CD4-positive, alpha-beta T cell treated with Interferon gamma for 1 hour (primary cell): ENCODE measurements around the gene FGR.
A peak's percentile ranks its signal among the peaks of the same experiment; 100 is the strongest.

ENCODE experiments used
- DNase-seq: peaks from one replicate; pipeline ENCODE4 v3.0.0-alpha.2; 2020

Gene FGR

GRCh38 chr1:27583479-27583878 is 51.5 kb downstream of the FGR start:
- DNase-seq: no peak

DNA sequence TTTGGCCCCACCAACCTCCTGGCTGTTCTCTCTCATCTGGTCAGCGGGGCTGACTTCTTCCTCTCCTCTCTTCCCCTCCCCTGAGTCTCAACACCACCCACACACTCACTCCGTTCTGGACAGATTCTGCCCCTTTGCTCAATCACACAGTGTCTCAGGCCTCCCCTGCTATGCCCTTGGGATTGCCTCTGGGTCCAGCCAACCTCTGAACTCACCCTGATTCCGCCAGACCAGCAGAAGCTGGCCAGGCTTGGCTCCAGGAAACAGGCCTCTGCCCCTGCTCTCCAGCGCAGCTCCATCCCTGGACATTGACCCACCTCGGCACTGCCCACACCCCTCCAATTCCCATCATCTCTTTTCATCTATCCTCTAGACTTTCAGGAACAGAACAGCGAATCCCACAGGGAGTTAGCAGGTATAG is 53.2 kb downstream of the FGR start:
- DNase-seq: no peak

- DNase-seq: no peak
Measured at GRCh38 chr1:27577504-27578188, 57.3 kb downstream of the FGR start.

GRCh38 chr1:27576806-27577227 is 58.2 kb downstream of the FGR start:
- no peak for DNase-seq

DNA sequence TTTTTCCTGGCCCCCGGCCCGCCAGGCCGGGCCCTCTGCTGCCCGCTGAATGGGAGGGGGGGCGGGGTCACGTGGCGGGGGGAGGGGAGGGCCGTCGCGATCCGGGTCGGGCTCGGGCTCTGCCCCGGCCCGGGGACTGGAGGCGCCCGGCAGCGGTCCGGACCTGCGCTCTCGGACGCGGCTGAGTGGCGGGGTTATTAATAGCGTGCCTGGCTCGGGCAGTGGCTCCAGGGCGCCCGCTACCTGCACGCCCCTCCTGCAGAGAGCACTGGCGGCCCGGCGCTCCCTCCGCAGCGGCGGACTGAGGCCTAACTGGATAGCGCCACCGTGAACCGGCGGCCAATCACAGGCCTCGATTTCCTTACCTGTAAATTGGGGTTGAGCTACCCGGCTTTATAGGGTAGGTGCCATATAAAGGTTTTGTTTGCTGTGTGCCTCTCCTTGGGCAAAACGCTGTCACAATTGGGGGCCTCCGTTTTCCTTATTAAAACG is 59.1 kb downstream of the FGR start:
- DNase-seq: no peak

GRCh38 chr1:27574871-27575831 is 59.8 kb downstream of the FGR start:
- DNase-seq: no peak

GRCh38 chr1:27574001-27574781 is 60.8 kb downstream of the FGR start:
- no peak for DNase-seq

- no peak for DNase-seq
Measured at GRCh38 chr1:27572679-27573426, 62.1 kb downstream of the FGR start.

- DNase-seq: no peak
Measured at GRCh38 chr1:27572019-27572678, 62.8 kb downstream of the FGR start.

DNA sequence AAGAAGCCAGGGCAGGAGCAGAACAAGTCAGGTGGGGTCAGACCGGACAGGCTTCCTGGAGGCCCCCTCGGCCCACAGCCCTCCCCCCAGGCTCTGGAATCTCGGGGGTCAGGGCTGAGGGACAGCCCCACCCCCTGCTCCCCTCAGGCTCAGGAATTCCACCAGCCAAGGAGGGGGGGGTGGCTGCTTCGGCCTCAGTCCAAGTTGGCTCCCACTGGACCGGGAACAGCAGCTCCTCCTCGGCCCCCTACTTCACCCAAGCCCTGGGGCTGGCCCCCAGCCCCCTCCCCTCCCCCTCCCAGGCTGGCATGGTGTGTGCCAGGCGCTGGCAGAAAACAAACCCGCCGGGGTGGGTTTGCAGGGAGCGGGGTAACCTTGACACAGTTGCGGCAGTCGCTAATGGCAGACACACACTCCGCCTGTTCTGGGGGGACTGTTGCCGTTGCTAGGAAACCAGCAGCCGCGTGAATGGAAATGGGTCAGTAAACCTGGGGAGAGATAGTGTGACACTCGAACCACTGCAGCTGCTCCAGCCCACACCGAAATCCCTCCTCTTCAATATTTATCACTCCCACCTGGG is 63.5 kb downstream of the FGR start:
- DNase-seq: no peak

- no peak for DNase-seq
Measured at GRCh38 chr1:27570784-27571183, 64.2 kb downstream of the FGR start.

DNA sequence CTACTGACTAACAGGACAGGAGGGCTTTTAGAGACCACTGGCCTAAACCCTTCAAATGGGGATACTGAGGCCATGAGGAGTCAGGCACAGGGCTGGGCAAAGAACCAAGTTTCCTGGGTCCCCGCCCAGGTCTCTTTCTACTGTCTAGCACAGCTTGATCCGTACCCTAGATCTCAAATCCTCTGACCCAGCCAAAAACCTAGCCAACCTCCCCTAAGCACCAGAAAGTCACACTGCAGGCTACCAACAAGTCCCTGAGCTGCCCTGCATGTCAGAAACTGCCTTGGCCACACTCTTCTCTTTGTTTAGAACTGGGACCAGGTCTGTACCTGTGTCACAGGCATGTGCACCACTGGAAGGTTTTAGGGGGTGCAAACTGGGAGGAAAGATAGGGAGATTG is 64.6 kb downstream of the FGR start:
- DNase-seq: no peak

DNA sequence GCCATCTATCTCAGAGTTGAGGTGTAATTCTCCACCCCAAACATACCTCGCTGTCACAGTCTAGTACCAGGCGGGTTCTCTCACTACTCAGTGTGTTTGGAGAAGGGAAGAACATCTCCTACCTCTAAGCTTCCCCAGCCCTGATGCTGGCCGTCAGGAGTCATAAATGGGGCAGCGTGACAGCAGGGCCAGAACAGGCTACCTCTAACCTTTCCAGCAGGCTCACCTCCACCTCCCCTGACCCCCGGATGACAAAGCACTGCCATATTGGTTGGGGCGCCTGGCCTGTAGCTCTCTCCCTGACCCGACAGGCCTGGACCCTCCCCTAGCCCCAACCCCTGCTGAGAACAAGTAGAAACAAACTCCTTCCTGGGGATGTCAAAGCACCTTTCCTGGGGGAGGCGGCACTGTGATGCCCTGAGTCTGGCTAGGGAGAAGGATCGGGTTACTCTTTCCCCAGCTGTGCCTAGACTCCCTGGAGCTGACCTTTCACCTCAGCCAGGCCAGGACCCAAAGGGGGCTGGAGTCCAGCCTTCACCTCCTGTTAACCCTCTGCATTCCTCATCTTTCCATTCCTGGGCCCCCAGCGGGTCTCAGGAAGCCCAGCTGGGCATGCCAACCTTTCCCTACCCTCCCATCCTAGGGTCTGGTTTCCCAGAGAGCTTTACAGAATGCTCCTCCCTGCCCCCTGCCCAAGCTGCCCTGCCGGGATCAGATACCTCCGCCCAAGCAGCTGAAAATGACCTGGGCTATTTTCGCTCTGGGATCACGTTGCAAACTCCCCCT is 65.3 kb downstream of the FGR start:
- DNase-seq: no peak

- DNase-seq: no peak
Measured at GRCh38 chr1:27569088-27569460, 65.9 kb downstream of the FGR start.

DNA sequence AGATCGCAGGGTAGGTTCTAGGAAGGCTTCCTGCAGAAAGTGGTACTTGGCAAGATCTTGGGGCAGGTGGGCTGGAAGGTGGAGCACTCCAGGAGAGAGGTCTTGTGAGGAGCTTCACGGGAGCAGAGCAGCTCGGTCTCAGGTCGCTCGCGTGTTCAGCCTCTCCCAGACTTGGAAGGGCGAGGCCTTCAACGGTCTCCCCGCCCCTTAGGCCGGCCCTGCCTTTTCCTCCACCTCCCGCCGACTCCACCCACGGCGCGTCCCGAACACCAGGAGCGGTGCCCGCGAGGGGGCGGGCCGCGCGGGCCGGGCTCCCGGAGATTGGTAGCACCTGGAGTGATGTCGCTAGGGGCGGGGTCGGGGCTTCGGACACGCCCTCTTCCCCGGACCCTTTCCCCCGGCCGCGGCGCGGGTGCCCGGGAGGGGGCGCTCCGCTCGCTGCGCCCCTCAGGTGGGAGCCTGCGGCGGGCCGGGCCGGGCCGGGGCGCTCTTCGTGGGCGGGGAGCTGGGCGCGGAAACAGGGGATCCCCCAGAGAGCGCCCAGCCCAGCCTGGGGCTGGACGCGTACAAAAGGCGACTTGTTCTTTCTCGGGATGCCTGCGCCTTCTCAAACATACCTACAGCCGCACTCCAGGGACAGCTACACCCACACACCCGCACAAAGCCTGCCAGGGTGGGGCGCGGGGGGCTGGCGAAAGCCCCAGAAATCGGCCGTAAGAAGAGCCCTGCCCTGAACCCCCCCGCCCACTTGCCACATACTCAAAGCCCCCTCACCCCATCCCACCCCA is 66.5 kb downstream of the FGR start:
- peak; percentile 94 for DNase-seq

DNA sequence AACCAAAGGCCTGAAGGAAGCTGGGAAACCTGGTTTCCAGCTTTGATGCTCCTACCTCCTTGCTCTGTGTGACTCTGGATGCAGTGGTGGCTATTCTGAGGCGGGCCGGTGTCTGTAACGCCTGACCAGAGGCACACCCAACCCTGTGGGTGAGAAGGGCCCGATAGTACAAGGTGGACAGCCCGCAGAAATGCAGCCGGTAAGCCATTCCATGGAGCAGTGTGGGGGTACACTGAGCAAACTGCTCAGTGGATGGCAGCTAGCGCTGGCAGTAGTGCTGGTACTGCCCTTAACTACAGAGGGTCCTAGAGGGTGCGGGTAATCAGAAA is 67.0 kb downstream of the FGR start:
- DNase-seq: no peak

GRCh38 chr1:27567146-27567526 is 67.8 kb downstream of the FGR start:
- no peak for DNase-seq

DNA sequence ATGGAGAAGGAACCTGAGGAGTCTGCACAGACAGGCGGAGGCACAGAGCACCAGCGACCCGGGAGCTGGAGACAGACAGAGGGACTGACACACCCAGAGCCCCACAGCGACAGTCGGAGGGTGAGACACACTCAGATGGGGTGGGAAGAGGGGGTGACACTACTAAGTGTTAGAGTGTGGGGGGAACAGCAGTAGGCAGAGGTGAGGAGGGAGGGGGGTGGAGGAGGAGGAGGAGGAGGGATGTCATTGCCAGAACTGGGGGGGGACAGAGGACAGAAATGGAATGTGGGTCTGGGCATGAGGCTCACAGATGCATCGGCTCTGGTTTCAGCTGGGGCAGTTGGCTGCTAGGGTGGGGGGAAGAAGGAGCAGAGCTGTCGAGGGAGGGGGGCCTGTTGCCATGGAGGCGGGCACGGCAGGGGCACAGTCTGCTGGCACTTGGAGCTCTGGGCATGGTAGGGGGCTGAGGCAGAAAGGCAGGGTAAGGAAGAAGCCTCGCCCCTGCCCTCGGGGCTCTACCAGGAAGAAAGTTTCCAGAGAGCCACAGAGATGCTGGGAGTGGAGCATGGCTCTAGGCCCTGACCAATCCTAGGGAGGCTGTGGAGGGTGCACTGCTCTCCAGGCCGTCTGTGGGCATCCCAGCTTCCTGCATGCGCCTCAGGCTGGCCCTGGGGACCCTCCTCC is 68.4 kb downstream of the FGR start:
- DNase-seq: no peak
